ENCODE measurements around the gene MORC2. TPM values are rescaled to one million over a fixed set of nuclear protein-coding genes. Genes with fewer than 3 reads are reported as not detected.

The MORC2 gene
- total and polyA plus RNA-seq, 10 of the 15 experiments (the other 5 are each of a cell fraction or from before 2014, with no cell fraction given): 1.7 to 16.3 (median 9.0) TPM

DNA sequence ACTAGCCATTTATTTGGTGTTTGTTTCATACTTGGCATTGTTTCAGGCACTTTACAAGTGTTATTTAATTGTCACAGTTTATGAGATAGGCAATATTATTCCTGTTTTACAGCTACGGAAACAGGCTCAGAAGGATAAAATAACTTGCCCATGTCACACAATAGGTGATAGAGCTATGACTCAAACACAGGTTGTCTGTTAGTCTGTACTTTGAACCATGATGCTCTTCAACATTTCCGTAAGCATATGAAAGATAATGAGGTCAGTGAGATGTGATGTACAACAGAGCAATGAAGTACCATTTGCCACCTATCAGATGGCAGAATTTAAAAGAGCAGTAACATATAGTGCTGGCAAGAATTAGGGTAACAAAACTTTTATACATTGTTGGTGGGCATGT lies 15.7 kb upstream of the MORC2 start:
- no peak for ATAC-seq
- CTCF ChIA-PET: no interaction called here
- WGBS (ENCODE audit: insufficient coverage, insufficient replicate concordance, low lambda C conversion rate, missing lambda C conversion rate): 95% methylated on average over 2 of the region's 2 CpGs
- SMC1A ChIA-PET (ENCODE audit: uncharacterized antibody, unreplicated experiment): no interaction called here
- Histone ChIP-seq H3K36me3 (ENCODE audit: control insufficient read depth in 2 of 2, insufficient read depth in 2 of 2, low read length in 1 of 2) (no peaks in the 10 kb centered on the region), H2AFZ (ENCODE audit: control insufficient read depth, low read depth, low read length) (no peak overlapping the region), H3K9ac (ENCODE audit: control insufficient read depth, insufficient read depth, low read length) (no peak overlapping the region), H3K27ac (ENCODE audit: control insufficient read depth, insufficient read depth) (no peak overlapping the region), H3K79me2 (ENCODE audit: control insufficient read depth, insufficient read depth, low read length) (no peaks in the 10 kb centered on the region), H3K4me1 (ENCODE audit: control insufficient read depth, insufficient read depth, low read length) (no peaks in the 10 kb centered on the region), H3K4me3 (no peak overlapping the region), H3K4me2 (ENCODE audit: control insufficient read depth, insufficient read depth) (no peak overlapping the region), H3K9me3 (replicated peaks; ENCODE audit: control insufficient read depth, insufficient read depth, low read length) (no peaks in the 10 kb centered on the region), H3K27me3 (replicated peaks in 1 of 2; ENCODE audit: control insufficient read depth in 2 of 2, insufficient read depth in 2 of 2, low read length in 1 of 2) (no peaks in the 10 kb centered on the region; a peak in 1 of 4 replicates), H4K20me1 (ENCODE audit: control insufficient read depth, insufficient read depth) (no peaks in the 10 kb centered on the region)
- POLR2A ChIA-PET: no interaction called here
- RAD21 ChIA-PET (ENCODE audit: unreplicated experiment): no interaction called here
- DNase-seq (ENCODE audit: low read depth, low spot score): no peak
- FAIRE-seq: no peak
- TF ChIP-seq CHD4 (IDR thresholded peaks at IDR 0.05) (no peak), TBL1XR1 (IDR thresholded peaks at IDR 0.05; ENCODE audit: low read depth, low read length) (no peak), SMC3 (IDR thresholded peaks at IDR 0.05; ENCODE audit: borderline replicate concordance, low read length) (no peak), SRF (IDR thresholded peaks at IDR 0.05; ENCODE audit: low read depth in 2 of 2, low read length in 2 of 2) (no peak)
- intact Hi-C loops (cut with micrococcal nuclease; ENCODE audit: unreplicated experiment) (no loop called here), in situ Hi-C loops (cut with MboI) (no loop called here)
- no TSS peak for BruUV-seq (replicated peaks)

DNA sequence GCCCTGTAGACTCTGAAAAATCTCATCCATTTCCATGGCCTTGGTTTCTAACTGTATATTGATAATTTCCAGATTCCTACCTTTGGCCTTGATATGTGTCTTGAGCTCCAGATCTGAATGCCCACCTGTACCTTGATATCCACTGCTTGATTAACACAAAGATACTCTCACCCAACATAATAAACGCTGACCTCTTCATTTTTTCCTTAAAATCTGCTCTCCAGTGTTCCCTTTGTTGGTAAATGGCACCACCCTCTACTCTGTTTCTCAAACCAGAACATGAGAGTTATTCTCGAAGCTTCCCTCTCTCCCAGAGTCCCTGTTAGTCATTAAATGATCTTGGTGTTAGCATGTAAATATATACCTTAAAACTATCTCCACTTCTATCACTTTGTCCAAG lies 13.9 kb upstream of the MORC2 start:
- CTCF ChIA-PET: no interaction called here
- Histone ChIP-seq H3K27me3 (replicated peaks in 1 of 2; ENCODE audit: control insufficient read depth in 2 of 2, insufficient read depth in 2 of 2, low read length in 1 of 2) (no peaks in the 10 kb centered on the region), H3K4me2 (ENCODE audit: control insufficient read depth, insufficient read depth) (no peak overlapping the region), H3K9ac (ENCODE audit: control insufficient read depth, insufficient read depth, low read length) (no peak overlapping the region), H3K4me3 (no peak overlapping the region), H3K27ac (ENCODE audit: control insufficient read depth, insufficient read depth) (no peak overlapping the region), H2AFZ (ENCODE audit: control insufficient read depth, low read depth, low read length) (no peak overlapping the region), H3K9me3 (replicated peaks; ENCODE audit: control insufficient read depth, insufficient read depth, low read length) (peaks cover 6% of the 10 kb centered on the region; the same call in 2 of the 3 replicates), H3K36me3 (ENCODE audit: control insufficient read depth in 2 of 2, insufficient read depth in 2 of 2, low read length in 1 of 2) (no peaks in the 10 kb centered on the region), H3K79me2 (ENCODE audit: control insufficient read depth, insufficient read depth, low read length) (no peaks in the 10 kb centered on the region), H4K20me1 (ENCODE audit: control insufficient read depth, insufficient read depth) (no peaks in the 10 kb centered on the region), H3K4me1 (ENCODE audit: control insufficient read depth, insufficient read depth, low read length) (no peaks in the 10 kb centered on the region)
- no TSS peak for BruUV-seq (replicated peaks)
- SMC1A ChIA-PET (ENCODE audit: uncharacterized antibody, unreplicated experiment): no interaction called here
- RAD21 ChIA-PET (ENCODE audit: unreplicated experiment): interaction anchor here (1.7 kb wide), 1 partner anchor 14 kb away, joined by 5 read pairs; the partner anchor contains the start of genes MORC2 and TUG1
- intact Hi-C loops (cut with micrococcal nuclease; ENCODE audit: unreplicated experiment): no loop called here
- TF ChIP-seq, protein P1, sequence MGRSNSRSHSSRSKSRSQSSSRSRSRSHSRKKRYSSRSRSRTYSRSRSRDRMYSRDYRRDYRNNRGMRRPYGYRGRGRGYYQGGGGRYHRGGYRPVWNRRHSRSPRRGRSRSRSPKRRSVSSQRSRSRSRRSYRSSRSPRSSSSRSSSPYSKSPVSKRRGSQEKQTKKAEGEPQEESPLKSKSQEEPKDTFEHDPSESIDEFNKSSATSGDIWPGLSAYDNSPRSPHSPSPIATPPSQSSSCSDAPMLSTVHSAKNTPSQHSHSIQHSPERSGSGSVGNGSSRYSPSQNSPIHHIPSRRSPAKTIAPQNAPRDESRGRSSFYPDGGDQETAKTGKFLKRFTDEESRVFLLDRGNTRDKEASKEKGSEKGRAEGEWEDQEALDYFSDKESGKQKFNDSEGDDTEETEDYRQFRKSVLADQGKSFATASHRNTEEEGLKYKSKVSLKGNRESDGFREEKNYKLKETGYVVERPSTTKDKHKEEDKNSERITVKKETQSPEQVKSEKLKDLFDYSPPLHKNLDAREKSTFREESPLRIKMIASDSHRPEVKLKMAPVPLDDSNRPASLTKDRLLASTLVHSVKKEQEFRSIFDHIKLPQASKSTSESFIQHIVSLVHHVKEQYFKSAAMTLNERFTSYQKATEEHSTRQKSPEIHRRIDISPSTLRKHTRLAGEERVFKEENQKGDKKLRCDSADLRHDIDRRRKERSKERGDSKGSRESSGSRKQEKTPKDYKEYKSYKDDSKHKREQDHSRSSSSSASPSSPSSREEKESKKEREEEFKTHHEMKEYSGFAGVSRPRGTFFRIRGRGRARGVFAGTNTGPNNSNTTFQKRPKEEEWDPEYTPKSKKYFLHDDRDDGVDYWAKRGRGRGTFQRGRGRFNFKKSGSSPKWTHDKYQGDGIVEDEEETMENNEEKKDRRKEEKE (IDR thresholded peaks at IDR 0.05): no peak
- TF ChIP-seq STAT3 (IDR thresholded peaks at IDR 0.05; ENCODE audit: low read depth, low read length) (no peak), GABPA (IDR thresholded peaks at IDR 0.05; ENCODE audit: low read depth) (no peak), NFYB (IDR thresholded peaks at IDR 0.05; ENCODE audit: insufficient read depth, low read depth, low read length) (no peak), IRF4 (IDR thresholded peaks at IDR 0.05; ENCODE audit: low read depth, low read length) (no peak), ASH2L (IDR thresholded peaks at IDR 0.05; ENCODE audit: borderline replicate concordance, low read depth) (no peak)
- TF ChIP-seq, protein P2, sequence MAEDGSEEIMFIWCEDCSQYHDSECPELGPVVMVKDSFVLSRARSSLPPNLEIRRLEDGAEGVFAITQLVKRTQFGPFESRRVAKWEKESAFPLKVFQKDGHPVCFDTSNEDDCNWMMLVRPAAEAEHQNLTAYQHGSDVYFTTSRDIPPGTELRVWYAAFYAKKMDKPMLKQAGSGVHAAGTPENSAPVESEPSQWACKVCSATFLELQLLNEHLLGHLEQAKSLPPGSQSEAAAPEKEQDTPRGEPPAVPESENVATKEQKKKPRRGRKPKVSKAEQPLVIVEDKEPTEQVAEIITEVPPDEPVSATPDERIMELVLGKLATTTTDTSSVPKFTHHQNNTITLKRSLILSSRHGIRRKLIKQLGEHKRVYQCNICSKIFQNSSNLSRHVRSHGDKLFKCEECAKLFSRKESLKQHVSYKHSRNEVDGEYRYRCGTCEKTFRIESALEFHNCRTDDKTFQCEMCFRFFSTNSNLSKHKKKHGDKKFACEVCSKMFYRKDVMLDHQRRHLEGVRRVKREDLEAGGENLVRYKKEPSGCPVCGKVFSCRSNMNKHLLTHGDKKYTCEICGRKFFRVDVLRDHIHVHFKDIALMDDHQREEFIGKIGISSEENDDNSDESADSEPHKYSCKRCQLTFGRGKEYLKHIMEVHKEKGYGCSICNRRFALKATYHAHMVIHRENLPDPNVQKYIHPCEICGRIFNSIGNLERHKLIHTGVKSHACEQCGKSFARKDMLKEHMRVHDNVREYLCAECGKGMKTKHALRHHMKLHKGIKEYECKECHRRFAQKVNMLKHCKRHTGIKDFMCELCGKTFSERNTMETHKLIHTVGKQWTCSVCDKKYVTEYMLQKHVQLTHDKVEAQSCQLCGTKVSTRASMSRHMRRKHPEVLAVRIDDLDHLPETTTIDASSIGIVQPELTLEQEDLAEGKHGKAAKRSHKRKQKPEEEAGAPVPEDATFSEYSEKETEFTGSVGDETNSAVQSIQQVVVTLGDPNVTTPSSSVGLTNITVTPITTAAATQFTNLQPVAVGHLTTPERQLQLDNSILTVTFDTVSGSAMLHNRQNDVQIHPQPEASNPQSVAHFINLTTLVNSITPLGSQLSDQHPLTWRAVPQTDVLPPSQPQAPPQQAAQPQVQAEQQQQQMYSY (CRISPR knock-in tag; IDR thresholded peaks at IDR 0.05): no peak
- in situ Hi-C loops (cut with MboI): no loop called here
- WGBS (ENCODE audit: insufficient coverage, insufficient replicate concordance, low lambda C conversion rate, missing lambda C conversion rate): 41% methylated on average over 2 of the region's 2 CpGs
- FAIRE-seq (no peak), DNase-seq (ENCODE audit: low read depth, low spot score) (no peak), ATAC-seq (no peak)
- POLR2A ChIA-PET: interaction anchor here (0.7 kb wide), 1 partner anchor 20 kb away, joined by 5 read pairs; no protein-coding TSS in a partner anchor

Data from GM12878 (cell line).